GM21717 (cell line): ENCODE results near the gene MED25.

Experiments used
- ATAC-seq: cut with Tn5 transposase; IDR thresholded peaks from one replicate; pipeline ENCODE4 v1.9.1; 2021; ENCODE audit warnings: mild to moderate bottlenecking, moderate library complexity; ENCODE audit not compliant: unreplicated experiment

MED25 gene

GRCh38 chr19:49871349-49871985 lies 53.4 kb downstream of the MED25 start:
- no peak for ATAC-seq

GRCh38 chr19:49872245-49873128 lies 54.4 kb downstream of the MED25 start:
- ATAC-seq: no peak

GRCh38 chr19:49873129-49873521 lies 55.0 kb downstream of the MED25 start:
- ATAC-seq: no peak

GRCh38 chr19:49873834-49874233 lies 55.7 kb downstream of the MED25 start:
- ATAC-seq: no peak

GRCh38 chr19:49874503-49875157 lies 56.5 kb downstream of the MED25 start:
- ATAC-seq: no peak

DNA sequence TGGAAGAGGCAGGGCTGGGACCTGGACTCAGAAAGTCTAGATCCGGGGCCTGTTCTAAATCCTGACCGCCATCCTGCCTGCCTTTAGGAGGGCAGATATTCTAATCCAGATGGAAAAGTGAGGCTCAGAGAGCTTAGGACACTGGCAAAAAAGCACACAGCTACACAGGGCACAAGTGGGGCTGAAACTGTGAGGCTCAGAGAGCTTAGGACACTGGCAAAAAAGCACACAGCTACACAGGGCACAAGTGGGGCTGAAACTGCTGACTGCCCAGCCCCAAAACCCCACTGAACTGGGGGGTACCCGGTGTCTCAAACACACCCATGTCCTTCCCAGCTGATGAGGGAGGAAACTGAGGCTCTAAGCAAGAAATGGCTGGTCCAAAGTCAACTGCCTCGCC lies 57.1 kb downstream of the MED25 start:
- ATAC-seq: no peak

DNA sequence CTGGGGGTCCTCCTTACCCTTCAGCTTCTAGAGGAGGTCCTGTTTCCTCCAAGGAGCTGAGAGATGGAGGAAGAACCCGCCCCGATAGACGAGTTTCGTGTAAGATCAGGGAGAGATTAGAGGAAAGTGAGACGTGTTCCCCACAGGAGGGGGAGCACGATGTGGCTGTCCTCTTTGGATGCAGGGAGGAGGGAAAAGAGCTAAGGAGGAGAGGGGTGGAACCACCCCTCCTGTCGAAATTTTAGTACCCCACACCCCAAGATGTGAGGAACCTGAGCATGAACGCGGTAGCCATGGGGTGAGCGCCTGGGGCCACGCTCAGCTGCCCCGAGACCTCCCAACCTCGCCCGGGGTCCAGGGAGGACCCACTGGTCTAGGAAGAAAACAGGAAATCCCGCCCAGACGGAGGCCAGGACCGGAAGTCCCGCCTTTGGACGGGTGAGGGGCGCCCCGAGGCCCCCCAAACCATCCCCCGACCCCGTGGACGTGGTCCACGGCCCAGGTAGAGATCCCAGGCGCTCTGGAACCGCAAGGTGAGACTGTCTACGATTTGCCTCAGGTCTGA lies 57.9 kb downstream of the MED25 start:
- no peak for ATAC-seq

GRCh38 chr19:49876422-49877019 lies 58.4 kb downstream of the MED25 start:
- ATAC-seq: peak; percentile 35

DNA sequence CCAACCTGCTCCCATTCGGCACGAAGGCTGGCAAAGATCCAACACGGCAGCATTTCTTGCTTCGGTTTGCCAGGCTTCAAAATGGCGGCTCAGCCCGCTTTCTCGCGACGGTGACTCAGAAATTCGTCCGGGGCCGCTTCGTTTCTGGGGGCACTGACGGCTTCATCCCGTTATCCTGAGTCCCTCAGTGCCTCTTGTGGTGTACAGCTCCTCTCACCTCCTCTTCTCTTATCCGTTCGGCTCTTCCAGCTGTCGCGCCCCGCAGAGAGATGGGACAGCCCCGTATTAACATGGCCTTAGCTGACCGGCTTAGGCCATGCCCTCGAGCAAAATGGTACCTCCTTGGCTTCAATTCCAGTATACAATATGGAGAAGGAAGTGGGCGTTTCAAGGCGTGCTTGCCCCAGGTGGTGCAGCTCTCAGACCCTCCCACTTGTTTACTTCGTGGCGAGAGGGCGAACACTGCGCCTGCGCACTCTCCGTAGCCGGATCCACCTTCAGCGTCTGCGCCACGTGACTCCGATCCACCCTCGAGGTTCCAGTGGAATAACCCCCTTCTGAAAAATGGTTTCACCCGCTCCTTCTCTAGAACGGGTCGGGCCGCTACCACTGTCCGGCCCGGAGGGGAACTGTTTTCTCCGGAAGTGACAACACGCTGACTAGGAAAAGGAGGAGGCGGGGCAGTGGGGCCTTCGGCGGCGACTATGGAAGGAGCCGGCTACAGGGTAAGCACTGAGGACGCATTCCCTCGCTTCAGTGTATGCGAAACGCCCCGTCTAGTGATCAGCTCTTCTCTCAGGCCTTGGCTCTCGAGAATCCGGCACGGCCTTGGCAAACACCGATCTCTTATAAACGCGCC lies 59.2 kb downstream of the MED25 start, which contains the start of the genes AKT1S1 and TBC1D17:
Gene AKT1S1 (minus strand): TSS at position 336 of the 859 bp plus-strand sequence. CDS start 4,060 bp downstream, outside the sequence.
Gene TBC1D17 (plus strand): TSS at position 683 of the 859 bp plus-strand sequence. CDS start 22 bp downstream, at position 705.
- peak; percentile 49 for ATAC-seq

- ATAC-seq: peak; percentile 35
These were observed 60.0 kb downstream of the MED25 start for GRCh38 chr19:49877879-49878743.

- ATAC-seq: no peak
These were observed 60.6 kb downstream of the MED25 start for GRCh38 chr19:49878744-49879070.

DNA sequence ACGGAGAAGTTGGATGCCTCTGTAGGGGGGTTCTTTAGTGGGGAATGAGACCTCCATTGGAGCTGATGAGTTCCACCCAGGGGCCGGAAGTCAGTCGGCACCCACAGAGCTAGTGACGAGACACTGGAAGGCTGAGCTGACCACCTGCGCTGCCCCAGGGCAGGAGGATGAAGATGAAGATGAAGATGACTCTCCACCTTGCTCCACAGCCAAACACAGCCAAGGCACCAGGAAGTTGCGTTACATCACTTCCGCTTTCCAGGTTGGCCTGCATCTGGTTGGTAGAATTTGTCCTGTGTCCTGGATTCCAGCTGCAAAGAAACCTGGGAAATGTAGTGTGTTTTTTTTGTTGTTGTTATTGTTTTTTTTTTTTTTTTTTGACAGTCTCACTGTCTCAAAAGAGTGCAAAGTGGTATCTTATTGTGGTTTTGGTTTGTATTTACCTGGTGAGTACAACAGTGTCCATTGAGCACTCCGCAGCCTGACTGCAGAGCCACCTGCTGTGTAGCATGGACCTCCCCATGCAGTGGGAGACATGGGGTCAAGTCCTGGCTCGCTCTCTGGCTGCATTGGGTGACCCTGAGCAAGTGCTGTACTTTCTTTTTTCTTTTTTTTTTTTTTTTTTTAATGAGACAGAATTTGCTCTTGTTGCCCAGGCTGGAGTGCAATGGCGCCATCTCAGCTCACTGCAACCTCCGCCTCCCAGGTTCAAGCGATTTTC lies 61.3 kb downstream of the MED25 start:
- no peak for ATAC-seq

- no peak for ATAC-seq
These were observed 62.2 kb downstream of the MED25 start for GRCh38 chr19:49880162-49880869.

- ATAC-seq: no peak
These were observed 63.1 kb downstream of the MED25 start for GRCh38 chr19:49881186-49881585.

DNA sequence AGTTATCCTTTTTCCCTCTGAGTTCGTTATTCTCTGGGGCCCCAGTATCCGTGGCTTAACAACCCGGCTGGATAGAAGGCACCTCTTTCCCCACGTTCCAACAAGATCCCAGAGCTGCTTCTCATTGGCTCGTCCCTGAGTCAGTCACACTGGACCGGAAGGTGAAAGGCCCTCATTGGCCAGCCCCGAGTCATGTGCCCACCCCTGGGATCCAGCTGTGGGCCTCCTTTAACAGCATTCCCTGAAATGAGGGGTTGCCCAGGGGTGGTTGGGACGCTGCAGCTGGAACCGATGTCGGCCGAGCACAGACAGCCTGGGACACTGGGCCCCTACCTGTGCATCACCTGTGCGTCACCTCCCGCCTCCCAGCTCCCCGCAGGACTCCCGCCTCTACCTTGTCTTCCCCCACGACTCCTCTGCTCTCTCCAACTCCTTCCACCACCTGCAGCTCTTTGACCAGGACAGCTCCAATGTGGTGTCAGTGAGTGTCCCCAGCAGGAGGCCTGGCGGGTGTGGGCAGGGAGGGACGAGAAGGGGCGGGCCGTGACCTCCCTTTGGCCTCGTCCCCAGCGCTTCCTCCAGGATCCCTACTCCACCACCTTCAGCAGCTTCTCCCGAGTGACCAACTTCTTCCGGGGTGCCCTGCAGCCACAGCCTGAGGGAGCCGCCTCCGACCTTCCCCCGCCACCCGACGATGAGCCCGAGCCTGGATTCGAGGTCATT lies 63.7 kb downstream of the MED25 start:
- ATAC-seq: no peak

DNA sequence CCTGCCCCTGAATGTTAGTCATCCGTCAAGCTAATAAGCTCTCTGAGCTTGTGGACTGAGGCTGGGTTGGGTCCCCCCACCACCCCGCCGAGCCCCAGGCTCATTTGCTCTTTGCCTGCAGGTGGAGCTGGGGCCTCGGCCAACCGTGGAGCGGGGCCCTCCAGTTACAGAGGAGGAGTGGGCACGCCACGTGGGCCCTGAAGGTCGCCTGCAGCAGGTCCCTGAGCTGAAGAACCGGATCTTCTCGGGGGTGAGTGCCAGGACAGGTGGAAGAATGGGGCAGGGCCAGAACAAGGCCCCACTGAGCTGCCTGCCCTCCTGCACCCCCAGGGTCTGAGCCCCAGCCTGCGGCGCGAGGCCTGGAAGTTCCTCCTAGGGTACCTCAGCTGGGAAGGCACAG lies 64.6 kb downstream of the MED25 start:
- no peak for ATAC-seq

DNA sequence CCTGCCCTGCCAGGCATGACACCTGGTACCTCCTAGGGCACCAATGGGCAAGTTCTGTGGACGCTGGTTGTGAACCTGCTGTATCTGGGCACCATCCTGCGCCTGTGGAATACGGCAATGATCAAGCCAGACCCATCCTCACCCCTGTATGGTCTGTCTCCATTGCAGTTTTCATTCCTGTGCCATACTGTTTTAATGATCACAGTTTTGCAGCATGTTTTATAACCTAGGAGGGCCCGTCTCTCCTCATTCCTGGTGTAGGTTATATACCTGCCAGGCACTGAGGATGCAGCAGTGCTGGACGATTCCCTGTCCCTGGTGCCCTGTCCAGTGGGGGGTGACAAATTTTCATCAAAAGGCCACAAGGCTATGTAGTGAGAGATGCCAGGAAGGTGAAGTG lies 65.0 kb downstream of the MED25 start:
- ATAC-seq: no peak
